MM.1S (cell line): ENCODE results near the gene PNKD.

Source experiments
- DNase-seq: peaks from one replicate; pipeline ENCODE4 v3.0.0-alpha.2; 2015
- H2AFZ ChIP-seq: fragments of 300-600 bp; sonication (generic); 2 replicates; pipeline ENCODE4 v1.6.0; 2016; ENCODE audit warnings: antibody characterized with exemption, low read length
- H3F3A ChIP-seq: fragments of 300-600 bp; sonication (generic); 2 replicates; pipeline ENCODE4 v1.6.1; 2016; ENCODE audit warnings: mild to moderate bottlenecking, antibody characterized with exemption, low read length, moderate library complexity, mixed read lengths; ENCODE audit not compliant: insufficient read depth
- H3K27ac ChIP-seq: fragments of 300-600 bp; sonication (generic); 2 replicates; pipeline ENCODE4 v1.5.1; 2016; ENCODE audit warnings: mild to moderate bottlenecking, low read length
- H3K27me3 ChIP-seq: fragments of 300-600 bp; sonication (generic); replicated peaks from 2 replicates; pipeline ENCODE4 v1.6.0; 2016; ENCODE audit warnings: low read length; ENCODE audit not compliant: insufficient read depth
- H3K36me3 ChIP-seq: fragments of 300-600 bp; sonication (generic); replicated peaks from 2 replicates; pipeline ENCODE4 v1.6.1; 2016; ENCODE audit warnings: mild to moderate bottlenecking, low read length, mixed read lengths; ENCODE audit not compliant: insufficient read depth
- H3K4me1 ChIP-seq: fragments of 300-600 bp; sonication (generic); 2 replicates; pipeline ENCODE4 v1.6.1; 2016; ENCODE audit warnings: low read length, mixed read lengths
- H3K4me2 ChIP-seq: fragments of 300-600 bp; sonication (generic); 2 replicates; pipeline ENCODE4 v1.6.0; 2016; ENCODE audit warnings: low read depth, low read length
- H3K4me3 ChIP-seq: fragments of 300-600 bp; sonication (generic); 2 replicates; pipeline ENCODE4 v1.5.1; 2016; ENCODE audit warnings: low read length, mixed read lengths
- H3K79me2 ChIP-seq: fragments of 300-600 bp; sonication (generic); 2 replicates; pipeline ENCODE4 v1.6.1; 2016; ENCODE audit warnings: mixed run types, low read length, mixed read lengths
- H3K9ac ChIP-seq: fragments of 300-600 bp; sonication (generic); 2 replicates; pipeline ENCODE4 v1.6.1; 2016; ENCODE audit warnings: low read length, mixed read lengths
- H3K9me2 ChIP-seq: fragments of 300-600 bp; sonication (generic); replicated peaks from 2 replicates; pipeline ENCODE4 v1.6.1; 2016; ENCODE audit warnings: mild to moderate bottlenecking, low read length, mixed read lengths; ENCODE audit not compliant: insufficient read depth
- H3K9me3 ChIP-seq: fragments of 300-600 bp; sonication (generic); replicated peaks from 2 replicates; pipeline ENCODE4 v1.6.1; 2016; ENCODE audit warnings: mild to moderate bottlenecking, low read length, mixed read lengths; ENCODE audit not compliant: insufficient read depth
- H4K20me1 ChIP-seq: fragments of 300-600 bp; sonication (generic); 2 replicates; pipeline ENCODE4 v1.6.1; 2016; ENCODE audit warnings: mild to moderate bottlenecking, low read length, moderate library complexity, mixed read lengths; ENCODE audit not compliant: insufficient read depth
- CTCF ChIP-seq: fragments of 300-600 bp; sonication (generic); IDR thresholded peaks from 2 replicates; pipeline ENCODE4 v1.5.1; 2016; ENCODE audit warnings: antibody characterized with exemption, low read length, mixed read lengths
- EZH2 ChIP-seq: fragments of 300-600 bp; sonication (generic); optimal IDR thresholded peaks from 2 replicates; pipeline ENCODE3; 2017; ENCODE audit warnings: low read depth, mild to moderate bottlenecking, antibody characterized with exemption, low read length, mixed read lengths
- EZH2phosphoT487 ChIP-seq: fragments of 300-600 bp; sonication (generic); IDR thresholded peaks from 2 replicates; pipeline ENCODE4 v1.6.1; 2018; ENCODE audit warnings: antibody characterized with exemption, low read length

PNKD gene

GRCh38 chr2:218305383-218305782 lies 35.1 kb downstream of the PNKD start:
- DNase-seq, result no peak
- H3K4me2 ChIP-seq, result no peak overlapping the region

GRCh38 chr2:218306184-218306920 lies 36.0 kb downstream of the PNKD start:
- no peaks in the 10 kb centered on the region for H3K79me2 ChIP-seq
- H3K4me2 ChIP-seq, result no peak overlapping the region
- no peaks in the 10 kb centered on the region for H3K36me3 ChIP-seq
- no peaks in the 10 kb centered on the region for H4K20me1 ChIP-seq
- DNase-seq, result no peak
- H3K9me2 ChIP-seq, result no peaks in the 10 kb centered on the region
- no peaks in the 10 kb centered on the region for H3K27me3 ChIP-seq
- H3K27ac ChIP-seq, result no peak overlapping the region
- H2AFZ ChIP-seq, result no peak overlapping the region
- no peaks in the 10 kb centered on the region for H3K9me3 ChIP-seq
- H3K4me1 ChIP-seq, result no peaks in the 10 kb centered on the region
- H3F3A ChIP-seq, result no peaks in the 10 kb centered on the region
- H3K4me3 ChIP-seq, result no peak overlapping the region
- TF ChIP-seq CTCF (no peak), EZH2 (no peak), EZH2phosphoT487 (no peak)
- no peak overlapping the region for H3K9ac ChIP-seq

More at GRCh38 chr2:218305383-218305782, 35.1 kb downstream of the PNKD start:
- Histone ChIP-seq H3K36me3 (no peaks in the 10 kb centered on the region), H3K9me3 (no peaks in the 10 kb centered on the region), H3K9ac (no peak overlapping the region), H3F3A (no peaks in the 10 kb centered on the region), H3K27ac (no peak overlapping the region), H3K9me2 (no peaks in the 10 kb centered on the region), H4K20me1 (no peaks in the 10 kb centered on the region), H3K27me3 (no peaks in the 10 kb centered on the region), H3K79me2 (no peaks in the 10 kb centered on the region), H2AFZ (no peak overlapping the region), H3K4me1 (no peaks in the 10 kb centered on the region), H3K4me3 (no peak overlapping the region)
- TF ChIP-seq EZH2, result no peak
- TF ChIP-seq CTCF, result no peak
- no peak for TF ChIP-seq EZH2phosphoT487

- no peak for DNase-seq
- TF ChIP-seq EZH2 (no peak), CTCF (no peak)
- H3K9me3 ChIP-seq, result no peaks in the 10 kb centered on the region
These were observed 37.2 kb downstream of the PNKD start for GRCh38 chr2:218307415-218308090.

More at GRCh38 chr2:218307415-218308090, 37.2 kb downstream of the PNKD start:
- Histone ChIP-seq H3K4me3 (no peak overlapping the region), H3K79me2 (no peaks in the 10 kb centered on the region), H3K36me3 (no peaks in the 10 kb centered on the region), H3K27me3 (no peaks in the 10 kb centered on the region), H3K27ac (no peak overlapping the region), H3K4me2 (no peak overlapping the region), H4K20me1 (no peaks in the 10 kb centered on the region), H2AFZ (no peak overlapping the region), H3K4me1 (no peaks in the 10 kb centered on the region), H3F3A (no peaks in the 10 kb centered on the region), H3K9me2 (no peaks in the 10 kb centered on the region), H3K9ac (no peak overlapping the region)
